Endothelial cell (in vitro differentiated cells): ENCODE measurements around the gene LMBR1L. TPM values are rescaled to one million over a fixed set of nuclear protein-coding genes. Genes with fewer than 3 reads are reported as not detected.

Experiments used
- DNase-seq: peaks from one replicate; pipeline ENCODE4 v3.0.0; 2021; ENCODE audit warnings: low spot score
- H3K27ac Mint-ChIP-seq: one replicate; pipeline ENCODE4 v1.8.0; 2021; ENCODE audit warnings: mixed read lengths, inconsistent platforms; ENCODE audit not compliant: unreplicated experiment
- H3K27me3 Mint-ChIP-seq: one replicate; pipeline ENCODE4 v1.8.0; 2021; ENCODE audit warnings: mild to moderate bottlenecking, moderate library complexity, mixed read lengths, inconsistent platforms; ENCODE audit not compliant: unreplicated experiment
- H3K36me3 Mint-ChIP-seq: one replicate; pipeline ENCODE4 v1.8.0; 2021; ENCODE audit warnings: mild to moderate bottlenecking, low read depth, mixed read lengths, inconsistent platforms; ENCODE audit not compliant: unreplicated experiment
- H3K4me1 Mint-ChIP-seq: one replicate; pipeline ENCODE4 v1.8.0; 2021; ENCODE audit warnings: mild to moderate bottlenecking, mixed read lengths, inconsistent platforms; ENCODE audit not compliant: unreplicated experiment
- H3K4me3 Mint-ChIP-seq: one replicate; pipeline ENCODE4 v1.8.0; 2021; ENCODE audit warnings: mild to moderate bottlenecking, mixed read lengths, inconsistent platforms; ENCODE audit not compliant: unreplicated experiment
- H3K9me3 Mint-ChIP-seq: one replicate; pipeline ENCODE4 v1.8.0; 2021; ENCODE audit warnings: mixed read lengths, inconsistent platforms; ENCODE audit not compliant: unreplicated experiment
- total RNA-seq: library from RNA; stranded (reverse); fragmentation: NEBNext Ultra II Directional; extraction: Animal tissue kit (Norgen Biotek cat#: 25700); gene quantifications from one replicate; pipeline ENCODE4 v1.2.1, GENCODE V29; 2021; ENCODE audit not compliant: unreplicated experiment
- TF ChIP-seq, protein P1 (sequence below): fragments of 200-600 bp; sonication (generic); IDR thresholded peaks from one replicate; pipeline ENCODE4 v1.5.0; 2021; ENCODE audit warnings: antibody characterized with exemption; ENCODE audit not compliant: unreplicated experiment

The LMBR1L gene
- total RNA-seq, 1 donor from 2014 or later, result 175 TPM

DNA sequence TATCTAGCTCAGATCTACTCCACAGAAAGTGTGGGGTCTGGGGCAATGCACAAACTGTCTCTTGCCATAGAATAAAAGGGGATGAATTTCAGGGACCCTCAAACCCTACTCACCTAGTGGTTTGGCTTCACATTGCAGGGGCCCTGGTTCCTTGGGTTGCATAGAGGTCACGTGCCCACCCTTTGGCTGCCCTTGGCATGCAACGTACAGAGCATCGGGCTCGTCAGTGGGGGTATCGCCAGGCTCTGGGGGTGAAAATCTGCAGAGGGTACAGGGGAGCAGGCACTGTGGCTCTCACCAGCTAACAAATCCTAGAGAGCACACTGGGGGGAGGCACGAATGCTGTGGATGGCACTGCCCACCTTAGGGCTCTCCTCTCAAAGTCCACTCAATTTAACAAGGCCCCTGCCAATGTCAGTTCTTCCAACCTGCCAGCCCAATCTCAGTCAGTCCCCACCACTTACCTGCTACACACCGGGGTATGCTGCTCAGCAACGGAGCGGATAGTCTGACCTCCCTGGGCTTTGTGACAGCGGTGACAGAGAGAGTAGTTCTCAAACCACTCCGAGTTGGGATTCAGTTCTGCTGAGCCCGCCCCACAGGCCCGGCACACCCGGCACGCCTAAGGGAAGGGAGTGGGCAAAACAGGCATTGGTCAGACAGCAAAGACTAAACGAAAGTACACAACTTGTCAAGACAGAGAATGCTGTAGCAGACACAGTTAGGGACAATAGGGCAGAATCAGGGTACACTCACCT is 58.0 kb downstream of the LMBR1L start:
- Mint-ChIP-seq H3K4me1 (peaks cover 30% of the 10 kb centered on the region), H3K4me3 (no peak overlapping the region), H3K27ac (no peak overlapping the region), H3K36me3 (peaks cover 76% of the 10 kb centered on the region), H3K9me3 (no peaks in the 10 kb centered on the region), H3K27me3 (peaks cover 20% of the 10 kb centered on the region)
- TF ChIP-seq, protein P1, sequence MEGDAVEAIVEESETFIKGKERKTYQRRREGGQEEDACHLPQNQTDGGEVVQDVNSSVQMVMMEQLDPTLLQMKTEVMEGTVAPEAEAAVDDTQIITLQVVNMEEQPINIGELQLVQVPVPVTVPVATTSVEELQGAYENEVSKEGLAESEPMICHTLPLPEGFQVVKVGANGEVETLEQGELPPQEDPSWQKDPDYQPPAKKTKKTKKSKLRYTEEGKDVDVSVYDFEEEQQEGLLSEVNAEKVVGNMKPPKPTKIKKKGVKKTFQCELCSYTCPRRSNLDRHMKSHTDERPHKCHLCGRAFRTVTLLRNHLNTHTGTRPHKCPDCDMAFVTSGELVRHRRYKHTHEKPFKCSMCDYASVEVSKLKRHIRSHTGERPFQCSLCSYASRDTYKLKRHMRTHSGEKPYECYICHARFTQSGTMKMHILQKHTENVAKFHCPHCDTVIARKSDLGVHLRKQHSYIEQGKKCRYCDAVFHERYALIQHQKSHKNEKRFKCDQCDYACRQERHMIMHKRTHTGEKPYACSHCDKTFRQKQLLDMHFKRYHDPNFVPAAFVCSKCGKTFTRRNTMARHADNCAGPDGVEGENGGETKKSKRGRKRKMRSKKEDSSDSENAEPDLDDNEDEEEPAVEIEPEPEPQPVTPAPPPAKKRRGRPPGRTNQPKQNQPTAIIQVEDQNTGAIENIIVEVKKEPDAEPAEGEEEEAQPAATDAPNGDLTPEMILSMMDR, result no peak
- DNase-seq, result no peak

DNA sequence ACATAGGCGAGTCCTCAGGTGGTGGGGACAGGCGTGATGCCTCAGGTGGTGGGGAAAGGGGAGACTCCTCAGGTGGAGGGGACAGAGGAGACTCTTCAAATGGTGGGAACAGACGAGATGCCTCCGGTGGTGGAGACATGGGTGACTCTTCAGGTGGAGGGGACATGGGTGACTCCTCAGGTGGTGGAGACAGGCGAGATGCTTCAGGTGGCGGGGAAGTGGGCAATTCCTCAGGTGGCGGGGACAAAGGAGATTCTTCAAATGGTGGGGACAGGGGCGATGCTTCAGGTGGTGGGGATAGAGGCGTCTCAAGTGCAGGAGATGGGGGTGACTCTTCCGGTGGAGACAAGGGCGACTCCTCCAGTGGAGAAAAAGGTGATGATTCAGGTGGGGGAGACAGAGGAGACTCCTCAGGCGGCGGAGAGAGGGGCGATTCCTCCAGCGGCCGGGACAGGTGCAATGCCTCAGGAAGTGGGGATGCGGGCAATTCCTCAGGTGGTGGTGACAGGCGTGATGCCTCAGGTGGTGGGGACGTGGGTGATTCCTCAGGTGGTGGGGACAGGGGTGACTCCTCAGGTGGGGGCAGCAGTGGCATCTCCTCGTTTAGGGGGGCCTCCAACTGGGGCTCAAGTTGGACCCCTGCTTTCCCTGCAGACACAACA is 58.7 kb downstream of the LMBR1L start:
- H3K4me1 Mint-ChIP-seq, result peaks cover 23% of the 10 kb centered on the region
- no peaks in the 10 kb centered on the region for H3K9me3 Mint-ChIP-seq
- peaks cover 16% of the 10 kb centered on the region for H3K27me3 Mint-ChIP-seq
- TF ChIP-seq, protein P1, result no peak
- peak overlapping the region; percentile 80 for H3K4me3 Mint-ChIP-seq
- H3K27ac Mint-ChIP-seq, result peak overlapping the region; percentile 68
- H3K36me3 Mint-ChIP-seq, result peaks cover 74% of the 10 kb centered on the region
- no peak for DNase-seq

DNA sequence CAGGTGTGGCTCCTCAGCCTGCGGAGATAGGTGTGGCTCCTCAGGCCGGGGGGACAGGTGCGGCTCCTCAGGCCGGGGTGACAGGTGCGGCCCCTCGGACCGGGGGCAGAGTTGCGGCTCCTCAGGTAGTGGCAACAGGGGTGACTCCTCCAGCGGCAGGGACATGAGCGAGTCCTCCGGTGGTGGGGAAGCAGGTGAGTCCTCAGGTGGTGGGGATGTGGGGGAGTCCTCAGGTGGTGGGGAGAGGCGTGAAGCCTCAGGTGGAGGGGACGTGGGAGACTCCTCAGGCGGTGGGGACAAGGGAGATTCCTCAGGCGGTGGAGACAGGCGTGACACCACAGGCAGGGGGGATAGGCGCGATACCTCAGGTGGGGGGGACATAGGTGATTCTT is 59.3 kb downstream of the LMBR1L start:
- H3K9me3 Mint-ChIP-seq, result no peaks in the 10 kb centered on the region
- peaks cover 17% of the 10 kb centered on the region for H3K4me1 Mint-ChIP-seq
- H3K27me3 Mint-ChIP-seq, result peaks cover 16% of the 10 kb centered on the region
- peaks cover 77% of the 10 kb centered on the region for H3K36me3 Mint-ChIP-seq
- no peak for DNase-seq
- TF ChIP-seq, protein P1, result no peak
- H3K27ac Mint-ChIP-seq, result peak overlapping the region; percentile 68
- H3K4me3 Mint-ChIP-seq, result peak overlapping the region; percentile 80

DNA sequence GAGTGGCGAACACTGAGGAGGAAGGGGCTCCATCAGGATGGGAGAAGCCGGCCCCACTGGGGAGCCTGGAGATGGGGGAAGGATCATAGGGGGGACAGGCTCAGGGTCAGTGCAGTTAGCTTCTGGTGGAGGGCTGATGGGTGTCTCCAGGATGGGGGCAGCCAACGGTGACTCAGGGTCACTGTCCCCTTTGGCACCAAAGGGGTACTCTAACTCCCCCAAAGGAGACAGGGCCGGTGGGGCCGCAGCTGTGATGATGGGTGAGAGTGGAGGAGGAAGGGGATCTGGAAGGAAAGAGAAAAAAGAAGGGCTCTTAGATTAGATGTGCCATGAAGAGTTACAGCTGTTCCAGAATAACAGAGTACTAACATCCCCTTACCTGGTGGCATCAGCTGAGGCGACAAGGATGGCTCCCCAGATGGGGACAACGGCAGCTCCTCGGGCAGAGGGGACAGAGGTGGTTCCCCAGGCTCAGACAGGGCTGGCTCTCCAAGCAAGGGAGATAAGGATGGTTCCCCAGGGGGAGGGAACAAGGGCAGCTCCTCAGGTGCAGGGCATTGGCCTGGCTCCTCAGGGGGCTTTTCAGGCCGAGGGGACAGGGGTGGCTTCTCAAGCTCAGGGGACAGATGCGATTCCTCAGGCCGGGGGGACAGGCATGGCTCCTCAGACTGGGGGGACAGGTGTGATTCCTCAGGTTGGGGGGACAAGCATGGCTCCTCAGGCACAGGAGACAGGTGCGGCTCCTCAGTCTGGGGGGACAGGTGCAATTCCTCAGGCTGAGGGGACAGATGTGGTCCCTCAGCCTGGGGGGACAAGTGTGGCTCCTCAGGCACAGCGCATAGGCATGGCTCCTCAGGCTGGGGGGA is 59.9 kb downstream of the LMBR1L start:
- TF ChIP-seq, protein P1, result no peak
- H3K9me3 Mint-ChIP-seq, result no peaks in the 10 kb centered on the region
- DNase-seq, result no peak
- no peak overlapping the region for H3K27ac Mint-ChIP-seq
- peaks cover 11% of the 10 kb centered on the region for H3K4me1 Mint-ChIP-seq
- no peak overlapping the region for H3K4me3 Mint-ChIP-seq
- peaks cover 14% of the 10 kb centered on the region for H3K27me3 Mint-ChIP-seq
- peaks cover 75% of the 10 kb centered on the region for H3K36me3 Mint-ChIP-seq
